SK-N-SH (cell line): ENCODE data around the gene PLBD2. TPM values are rescaled to one million over a fixed set of nuclear protein-coding genes. Genes with fewer than 3 reads are reported as not detected.

ENCODE experiments used
- CTCF ChIA-PET: fragments of 300-600, 350-600 bp; formaldehyde crosslinking; extraction: SDS; loops from one replicate; lab custom pipeline; 2021; lab: Yijun Ruan, JAX
- POLR2A ChIA-PET: fragments of 350-600 bp; sonication (Branson Sonifier 250); formaldehyde crosslinking; extraction: SDS; loops from one replicate; lab custom pipeline; 2020; ENCODE audit warnings: antibody characterized with exemption, inconsistent platforms; lab: Yijun Ruan, JAX
- DNase-seq: peaks from one replicate; pipeline ENCODE4 v3.0.0; 2012
- H2AFZ ChIP-seq: fragments of 200-600 bp; sonication (generic); 2 replicates; pipeline ENCODE4 v1.8.1; 2016; ENCODE audit warnings: antibody characterized with exemption, mild to moderate bottlenecking, low read depth
- H3F3A ChIP-seq: fragments of 200-600 bp; sonication (generic); replicated peaks from 2 replicates; pipeline ENCODE3; 2016; ENCODE audit warnings: antibody characterized with exemption, mild to moderate bottlenecking; ENCODE audit not compliant: insufficient read depth
- H3K27ac ChIP-seq, 2 experiments: fragments of 200-500 bp in 1 of 2; fragments of 200-600 bp in 1 of 2; sonication (Bioruptor generic) in 1 of 2; sonication (generic), shearing (Covaris generic) in 1 of 2; 2 replicates each; pipeline versions ENCODE4 v1.5.1 to v1.6.1; 2014 to 2016; ENCODE audit warnings: low read depth in 2 of 2, inconsistent platforms in 1 of 2, low read length in 1 of 2, mild to moderate bottlenecking in 1 of 2, mixed read lengths in 1 of 2
- H3K27me3 ChIP-seq: fragments of 200-600 bp; sonication (generic), shearing (Covaris generic); 2 replicates; pipeline ENCODE4 v1.6.1; 2016; ENCODE audit warnings: mixed run types; ENCODE audit not compliant: insufficient read depth
- H3K36me3 ChIP-seq, 2 experiments: fragments of 200-500 bp in 1 of 2; fragments of 200-600 bp in 1 of 2; sonication (Bioruptor generic) in 1 of 2; sonication (generic) in 1 of 2; replicated peaks in 1 of 2; 2 replicates each; pipeline versions ENCODE3 to v1.5.1; 2014 to 2016; ENCODE audit warnings: low read length in 1 of 2, mild to moderate bottlenecking in 1 of 2; ENCODE audit not compliant: insufficient read depth in 2 of 2, control insufficient read depth in 1 of 2
- H3K4me1 ChIP-seq, 2 experiments: fragments of 200-500 bp in 1 of 2; fragments of 200-600 bp in 1 of 2; sonication (Bioruptor generic) in 1 of 2; sonication (generic), shearing (Covaris generic) in 1 of 2; 2 replicates each; pipeline versions ENCODE4 v1.5.1 to v1.6.1; 2014 to 2016; ENCODE audit warnings: low read depth in 1 of 2, low read length in 1 of 2, mixed run types in 1 of 2; ENCODE audit not compliant: insufficient read depth in 2 of 2, control insufficient read depth in 1 of 2
- H3K4me2 ChIP-seq: fragments of 200-600 bp; sonication (generic), shearing (Covaris generic); 2 replicates; pipeline ENCODE4 v1.6.1; 2017; ENCODE audit warnings: mixed run types
- H3K4me3 ChIP-seq, 2 experiments: fragments of 200-500 bp in 1 of 2; fragments of 200-600 bp in 1 of 2; sonication (Bioruptor generic) in 1 of 2; sonication (generic), shearing (Covaris generic) in 1 of 2; 2 replicates each; pipeline versions ENCODE4 v1.5.1 to v1.8.1; 2014 to 2016; ENCODE audit warnings: low read depth in 2 of 2, inconsistent platforms in 1 of 2, low read length in 1 of 2, mild to moderate bottlenecking in 1 of 2, mixed read lengths in 1 of 2, moderate library complexity in 1 of 2
- H3K79me2 ChIP-seq: fragments of 200-600 bp; sonication (generic); 2 replicates; pipeline ENCODE4 v1.8.1; 2017; ENCODE audit warnings: mild to moderate bottlenecking; ENCODE audit not compliant: insufficient read depth
- H3K9ac ChIP-seq: fragments of 200-600 bp; sonication (generic); 2 replicates; pipeline ENCODE4 v1.6.1; 2017; ENCODE audit warnings: mixed run types
- H3K9me2 ChIP-seq: fragments of 200-600 bp; sonication (generic); 2 replicates; pipeline ENCODE4 v1.6.1; 2017; ENCODE audit warnings: mixed run types
- H3K9me3 ChIP-seq: fragments of 200-600 bp; sonication (generic); 2 replicates; pipeline ENCODE4 v1.6.1; 2017; ENCODE audit warnings: mixed run types, mild to moderate bottlenecking, moderate library complexity
- H4K20me1 ChIP-seq: fragments of 200-600 bp; sonication (generic); 2 replicates; pipeline ENCODE4 v1.6.1; 2017; ENCODE audit warnings: mild to moderate bottlenecking, mixed run types; ENCODE audit not compliant: insufficient read depth
- CHD2 ChIP-seq: fragments of 150-350 bp; IDR thresholded peaks from 2 replicates; pipeline ENCODE4 v1.6.1; 2018; ENCODE audit warnings: low read length; ENCODE audit not compliant: partially characterized antibody
- EP300 ChIP-seq, 2 experiments: IDR thresholded peaks; 2 replicates each; pipeline versions ENCODE4 v1.4.0 to v1.6.1; 2012; ENCODE audit warnings: borderline replicate concordance in 1 of 2, low read depth in 1 of 2, low read length in 1 of 2
- EZH2phosphoT487 ChIP-seq: fragments of 200-600 bp; sonication (generic); IDR thresholded peaks from 2 replicates; pipeline ENCODE4 v1.6.1; 2017; ENCODE audit warnings: low read depth, mixed run types, mild to moderate bottlenecking, antibody characterized with exemption, moderate library complexity, borderline replicate concordance
- FOSL2 ChIP-seq: IDR thresholded peaks from 2 replicates; pipeline ENCODE4 v1.4.0; 2012; ENCODE audit warnings: low read depth, mild to moderate bottlenecking, moderate library complexity, borderline replicate concordance
- FOXM1 ChIP-seq: IDR thresholded peaks from 2 replicates; pipeline ENCODE4 v1.4.0; 2012; ENCODE audit warnings: low read depth, mild to moderate bottlenecking
- NFIC ChIP-seq: IDR thresholded peaks from 2 replicates; pipeline ENCODE4 v1.4.0; 2012; ENCODE audit warnings: borderline replicate concordance
- RAD21 ChIP-seq: IDR thresholded peaks from 2 replicates; pipeline ENCODE4 v1.6.1; 2012; ENCODE audit warnings: mild to moderate bottlenecking, low read length
- RCOR1 ChIP-seq: fragments of 150-350 bp; IDR thresholded peaks from 2 replicates; pipeline ENCODE4 v1.6.1; 2017; ENCODE audit warnings: antibody characterized with exemption, low read length
- RXRA ChIP-seq: IDR thresholded peaks from 2 replicates; pipeline ENCODE4 v1.4.0; 2012; ENCODE audit warnings: low read depth, mild to moderate bottlenecking, borderline replicate concordance
- SIN3A ChIP-seq: IDR thresholded peaks from 2 replicates; pipeline ENCODE4 v1.6.1; 2012; ENCODE audit warnings: low read depth, mild to moderate bottlenecking, low read length, moderate library complexity, borderline replicate concordance
- SMC3 ChIP-seq: IDR thresholded peaks from 2 replicates; pipeline ENCODE4 v1.6.1; 2012; ENCODE audit warnings: low read depth, low read length, improper control_type of control experiment
- TAF1 ChIP-seq: IDR thresholded peaks from 2 replicates; pipeline ENCODE4 v1.6.1; 2012; ENCODE audit warnings: low read depth, mild to moderate bottlenecking, low read length, moderate library complexity, borderline replicate concordance
- WGBS: methylation state at CpG from one replicate; pipeline ENCODE4 v1.1.6; 2017; ENCODE audit warnings: low lambda C conversion rate; 5-methylcytosine and 5-hydroxymethylcytosine counted together
- polyA plus RNA-seq, 3 experiments: library from polyadenylated mRNA; depleted of rRNA; stranded (reverse); fragments of >200 nt; gene quantifications; 2 replicates each; pipeline ENCODE4 v1.2.3, GENCODE V29; 2012
- TF ChIP-seq, protein P1 (sequence below): IDR thresholded peaks from 2 replicates; pipeline ENCODE4 v1.4.0; 2012; ENCODE audit warnings: low read depth, borderline replicate concordance
- TF ChIP-seq, protein P2 (sequence below): IDR thresholded peaks from 2 replicates; pipeline ENCODE4 v1.4.0; 2012; ENCODE audit warnings: low read depth

Gene PLBD2
- polyA plus RNA-seq, 1 of the 3 experiments (the other 2 are of a cell fraction), result 15.2 TPM

DNA sequence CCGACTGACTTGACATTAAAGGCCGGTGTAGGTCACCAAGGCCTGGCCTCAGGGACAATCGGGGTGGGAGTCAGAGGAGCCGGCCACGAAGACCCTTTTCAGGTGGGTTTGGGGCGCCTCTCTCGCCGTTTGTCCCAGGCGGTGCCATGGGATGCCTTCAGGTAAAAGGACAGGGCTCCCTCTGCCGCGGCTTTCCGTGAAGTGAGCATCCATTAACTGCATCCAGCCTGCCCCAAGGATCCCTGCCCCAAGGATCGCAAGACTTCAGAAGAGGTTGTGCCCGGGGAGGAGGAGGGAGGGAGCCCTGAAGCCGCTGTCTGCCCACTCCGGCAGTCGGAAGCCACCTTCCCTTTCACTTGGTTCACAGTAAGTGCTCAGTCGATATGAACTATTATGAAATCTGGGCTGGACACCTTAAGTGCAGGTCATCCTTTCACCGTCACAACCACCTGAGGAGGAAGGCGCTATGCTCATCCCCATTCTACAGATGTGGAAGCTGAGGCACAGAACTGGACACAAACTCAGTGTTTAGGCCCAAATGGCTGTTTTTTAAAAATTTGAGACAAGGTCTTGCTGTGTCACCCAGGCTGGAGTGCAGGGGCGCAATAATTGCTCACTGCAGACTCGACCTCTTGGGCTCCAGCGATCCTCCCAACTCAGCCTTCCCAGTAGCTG is 44.3 kb downstream of the PLBD2 start:
- POLR2A ChIA-PET, result no interaction called here
- WGBS, result 92% methylated on average over 22 of the region's 23 CpGs
- Histone ChIP-seq H3K9me3 (no peaks in the 10 kb centered on the region), H3K9me2 (no peaks in the 10 kb centered on the region), H3K27me3 (no peaks in the 10 kb centered on the region), H3F3A (no peaks in the 10 kb centered on the region), H3K36me3 (no peaks in the 10 kb centered on the region), H2AFZ (no peak overlapping the region), H3K79me2 (no peaks in the 10 kb centered on the region), H3K27ac (no peak overlapping the region), H3K4me3 (no peak overlapping the region), H3K4me1 (no peaks in the 10 kb centered on the region; a peak in 1 of 4 replicates), H3K4me2 (no peak overlapping the region), H4K20me1 (no peaks in the 10 kb centered on the region), H3K9ac (no peak overlapping the region)
- DNase-seq, result no peak
- TF ChIP-seq, protein P1, sequence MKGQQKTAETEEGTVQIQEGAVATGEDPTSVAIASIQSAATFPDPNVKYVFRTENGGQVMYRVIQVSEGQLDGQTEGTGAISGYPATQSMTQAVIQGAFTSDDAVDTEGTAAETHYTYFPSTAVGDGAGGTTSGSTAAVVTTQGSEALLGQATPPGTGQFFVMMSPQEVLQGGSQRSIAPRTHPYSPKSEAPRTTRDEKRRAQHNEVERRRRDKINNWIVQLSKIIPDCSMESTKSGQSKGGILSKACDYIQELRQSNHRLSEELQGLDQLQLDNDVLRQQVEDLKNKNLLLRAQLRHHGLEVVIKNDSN, result no peak
- TF ChIP-seq RXRA (no peak), TAF1 (no peak), FOSL2 (no peak), SIN3A (no peak), RCOR1 (no peak), EZH2phosphoT487 (no peak), EP300 (IDR thresholded peaks at IDR 0.05; ENCODE audit: borderline replicate concordance in 1 of 2, low read depth in 1 of 2, low read length in 1 of 2) (no peak), RAD21 (no peak), SMC3 (no peak), FOXM1 (no peak)
- TF ChIP-seq, protein P2, sequence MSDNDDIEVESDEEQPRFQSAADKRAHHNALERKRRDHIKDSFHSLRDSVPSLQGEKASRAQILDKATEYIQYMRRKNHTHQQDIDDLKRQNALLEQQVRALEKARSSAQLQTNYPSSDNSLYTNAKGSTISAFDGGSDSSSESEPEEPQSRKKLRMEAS, result no peak
- CTCF ChIA-PET, result no interaction called here

- Histone ChIP-seq H3K4me1 (no peaks in the 10 kb centered on the region; a peak in 1 of 4 replicates), H3K9ac (no peak within 1 kb of the TSS), H3F3A (no peaks in the 10 kb centered on the region), H3K27me3 (no peaks in the 10 kb centered on the region), H2AFZ (no peak within 1 kb of the TSS), H3K36me3 (no peaks in the 10 kb centered on the region), H3K79me2 (no peaks in the 10 kb centered on the region), H4K20me1 (no peaks in the 10 kb centered on the region), H3K4me3 (no peak within 1 kb of the TSS), H3K9me2 (no peaks in the 10 kb centered on the region), H3K27ac (no peak within 1 kb of the TSS), H3K4me2 (no peak within 1 kb of the TSS), H3K9me3 (no peaks in the 10 kb centered on the region)
- TF ChIP-seq, protein P2, result no peak
- TF ChIP-seq CHD2, result no peak
- no peak for TF ChIP-seq FOXM1
- TF ChIP-seq NFIC, result no peak; the same call in 1 of the 2 replicates
- WGBS, result 59% methylated on average over 14 of the region's 14 CpGs
- DNase-seq, result peak; percentile 63
- CTCF ChIA-PET, result interaction anchor here (0.8 to 2.2 kb wide), 3 partner anchors 22 to 58 kb away, joined by 3 to 6 read pairs (median 4); no protein-coding TSS in a partner anchor
- POLR2A ChIA-PET, result no interaction called here
These were observed 45.3 kb downstream of the PLBD2 start, which contains the start of gene SDS for GRCh38 chr12:113403435-113404415. TSS of gene SDS (minus strand) at chr12:113403887. CDS start at chr12:113399708, 4,179 bp downstream.
